ENCODE results near the gene RRAS. TPM values are rescaled to one million over a fixed set of nuclear protein-coding genes. Genes with fewer than 3 reads are reported as not detected.

Gene RRAS
- 39.3 and 42.0 TPM in 2 replicates for total RNA-seq

GRCh38 chr19:49640113-49640898 lies at the start of gene RRAS:
Gene RRAS, minus strand, starts transcription at chr19:49640143. Its CDS starts 45 bp downstream, at chr19:49640098.

GRCh38 chr19:49689133-49690078 lies 49.5 kb upstream of the RRAS start, which contains the start of gene ADM5:
Gene ADM5, plus strand, starts transcription at chr19:49689594. Its CDS starts 244 bp downstream, at chr19:49689838.

GRCh38 chr19:49677231-49677900 lies 37.4 kb upstream of the RRAS start, which contains the start of gene PRMT1:
Gene PRMT1, plus strand, starts transcription at chr19:49677271. Its CDS starts 10 bp downstream, at chr19:49677281.

GRCh38 chr19:49665351-49666119 lies 25.6 kb upstream of the RRAS start, which contains the start of the genes BCL2L12 and IRF3:
Gene BCL2L12, plus strand, starts transcription at chr19:49665933. Its CDS starts 760 bp downstream, at chr19:49666693.
Gene IRF3, minus strand, starts transcription at chr19:49665857. Its CDS starts 1,019 bp downstream, at chr19:49664838.

GRCh38 chr19:49641688-49642491 lies 1.9 kb upstream of the RRAS start, which contains the start of gene SCAF1:
Gene SCAF1, plus strand, starts transcription at chr19:49642209. Its CDS starts 2,818 bp downstream, at chr19:49645027.

GRCh38 chr19:49590971-49591730 lies 48.8 kb downstream of the RRAS start, which contains the start of gene PRR12:
Gene PRR12, plus strand, starts transcription at chr19:49591182. Its CDS starts 473 bp downstream, at chr19:49591655.

Small RNA genes lying within 50 kb of the gene (small RNA-seq; reads per million reads assigned to genes)
- gene MIR5088, result not detected

Other genes starting within 250 kb of the RRAS start
- gene PTH2, start 216.7 kb downstream of the RRAS start, total RNA-seq, result not detected in 2 replicates
- gene GFY, start 214.8 kb downstream of the RRAS start, total RNA-seq, result not detected in 2 replicates
- gene SLC17A7, start 198.6 kb downstream of the RRAS start, total RNA-seq, result 0.20 and 0.37 TPM in 2 replicates
- 97.6 and 120 TPM in 2 replicates for gene PIH1D1, start 188.3 kb downstream of the RRAS start, total RNA-seq
- gene ALDH16A1, start 186.9 kb downstream of the RRAS start, total RNA-seq, result 27.2 and 35.2 TPM in 2 replicates
- 4.3 and 7.0 TPM in 2 replicates for gene FLT3LG, start 165.9 kb downstream of the RRAS start, total RNA-seq
- gene RPL13A, start 152.5 kb downstream of the RRAS start, total RNA-seq, result 2,138 and 3,125 TPM in 2 replicates
- gene RPS11, start 143.7 kb downstream of the RRAS start, total RNA-seq, result 1,170 and 3,867 TPM in 2 replicates
- 19.7 and 36.4 TPM in 2 replicates for gene FCGRT, start 127.5 kb downstream of the RRAS start, total RNA-seq
- 135 and 207 TPM in 2 replicates for gene RCN3, start 112.1 kb downstream of the RRAS start, total RNA-seq
- gene NOSIP, start 59.6 kb downstream of the RRAS start, total RNA-seq, result 71.4 and 98.5 TPM in 2 replicates
- gene PRRG2, start 58.8 kb downstream of the RRAS start, total RNA-seq, result 0.37 and 0.39 TPM in 2 replicates
- gene PRR12, start 49.0 kb downstream of the RRAS start, total RNA-seq, result 2.6 and 3.5 TPM in 2 replicates
- gene SCAF1, start 2.1 kb upstream of the RRAS start, total RNA-seq, result 15.4 and 19.9 TPM in 2 replicates
- 47.5 and 53.3 TPM in 2 replicates for gene IRF3, start 25.7 kb upstream of the RRAS start, total RNA-seq
- 5.9 and 9.4 TPM in 2 replicates for gene BCL2L12, start 25.8 kb upstream of the RRAS start, total RNA-seq
- gene PRMT1, start 37.1 kb upstream of the RRAS start, total RNA-seq, result 341 and 403 TPM in 2 replicates
- gene ADM5, start 49.5 kb upstream of the RRAS start, total RNA-seq, result 0.73 and 1.2 TPM in 2 replicates
- gene CPT1C, start 51.0 kb upstream of the RRAS start, total RNA-seq, result 16.0 and 22.0 TPM in 2 replicates
- gene TSKS, start 123.2 kb upstream of the RRAS start, total RNA-seq, result 0.59 and 1.5 TPM in 2 replicates
- gene AP2A1, start 126.9 kb upstream of the RRAS start, total RNA-seq, result 131 and 140 TPM in 2 replicates
- gene FUZ, start 173.1 kb upstream of the RRAS start, total RNA-seq, result 16.4 and 23.1 TPM in 2 replicates
- 14.9 and 16.2 TPM in 2 replicates for gene MED25, start 178.1 kb upstream of the RRAS start, total RNA-seq
- 36.4 and 49.5 TPM in 2 replicates for gene PTOV1, start 211.0 kb upstream of the RRAS start, total RNA-seq
- gene PNKP, start 227.4 kb upstream of the RRAS start, total RNA-seq, result 33.8 and 55.5 TPM in 2 replicates
- gene AKT1S1, start 237.2 kb upstream of the RRAS start, total RNA-seq, result 13.2 and 13.5 TPM in 2 replicates
- gene TBC1D17, start 237.6 kb upstream of the RRAS start, total RNA-seq, result 15.6 and 16.5 TPM in 2 replicates

Measured in subcutaneous preadipocyte (primary cell).